ENCODE data around the gene CCND1. TPM values are rescaled to one million over a fixed set of nuclear protein-coding genes. Genes with fewer than 3 reads are reported as not detected.

CCND1 gene
- total RNA-seq, result 69.6 and 80.2 TPM in 2 replicates
- polyA plus RNA-seq, result 81.9 and 82.9 TPM in 2 replicates

GRCh38 chr11:69640995-69641581 lies at the start of gene CCND1:
Gene CCND1 (plus strand): TSS chr11:69641156. CDS start chr11:69641314, 158 bp downstream.
- H3K36me3 ChIP-seq (replicated peaks; ENCODE audit: insufficient read depth, low read depth), result no peaks in the 10 kb centered on the region
- H3K79me2 ChIP-seq, result peaks cover 39% of the 10 kb centered on the region
- H3K9me2 ChIP-seq (replicated peaks; ENCODE audit: insufficient read depth), result no peaks in the 10 kb centered on the region
- WGBS (ENCODE audit: low lambda C conversion rate, missing lambda C conversion rate), result under 1% methylated on average over 44 of the region's 49 CpGs
- H3K4me1 ChIP-seq (ENCODE audit: insufficient read depth), result peaks cover 59% of the 10 kb centered on the region
- H3K4me2 ChIP-seq, result peak within 1 kb of the TSS; percentile 92
- TF ChIP-seq EZH2phosphoT487 (IDR thresholded peaks at IDR 0.05; ENCODE audit: low read depth, severe bottlenecking, unreplicated experiment) (no peak), CTCF (IDR thresholded peaks at IDR 0.05; ENCODE audit: poor library complexity) (peak; percentile 28)
- peak within 1 kb of the TSS; percentile 81 for H2AFZ ChIP-seq
- H4K20me1 ChIP-seq (ENCODE audit: insufficient read depth, poor library complexity, severe bottlenecking), result peaks cover 15% of the 10 kb centered on the region
- H3K4me3 ChIP-seq, result peak within 1 kb of the TSS; percentile 85
- peak; percentile 92 for DNase-seq (ENCODE audit: low spot score)
- H3K27ac ChIP-seq, result peak within 1 kb of the TSS; percentile 94
- no peaks in the 10 kb centered on the region for H3K9me3 ChIP-seq (ENCODE audit: low read depth)
- H3K27me3 ChIP-seq, result peaks cover 12% of the 10 kb centered on the region

GRCh38 chr11:69592986-69593650 lies 47.8 kb upstream of the CCND1 start:
- Histone ChIP-seq H2AFZ (no peak overlapping the region), H3K4me2 (no peak overlapping the region), H3K79me2 (no peaks in the 10 kb centered on the region), H3K27me3 (no peaks in the 10 kb centered on the region), H3K36me3 (replicated peaks; ENCODE audit: insufficient read depth, low read depth) (no peaks in the 10 kb centered on the region), H3K4me1 (ENCODE audit: insufficient read depth) (no peaks in the 10 kb centered on the region), H3K4me3 (no peak overlapping the region), H3K9me3 (ENCODE audit: low read depth) (no peaks in the 10 kb centered on the region), H3K9me2 (replicated peaks; ENCODE audit: insufficient read depth) (no peaks in the 10 kb centered on the region), H4K20me1 (ENCODE audit: insufficient read depth, poor library complexity, severe bottlenecking) (no peaks in the 10 kb centered on the region), H3K27ac (no peak overlapping the region)
- no peak for DNase-seq (ENCODE audit: low spot score)
- 91% methylated on average over 31 of the region's 31 CpGs for WGBS (ENCODE audit: low lambda C conversion rate, missing lambda C conversion rate)
- TF ChIP-seq EZH2 (IDR thresholded peaks at IDR 0.05; ENCODE audit: borderline replicate concordance) (no peak), CTCF (IDR thresholded peaks at IDR 0.05; ENCODE audit: poor library complexity) (no peak), EZH2phosphoT487 (IDR thresholded peaks at IDR 0.05; ENCODE audit: low read depth, severe bottlenecking, unreplicated experiment) (no peak)

- Histone ChIP-seq H3K27me3 (no peaks in the 10 kb centered on the region), H3K36me3 (replicated peaks; ENCODE audit: insufficient read depth, low read depth) (no peaks in the 10 kb centered on the region), H3K4me1 (ENCODE audit: insufficient read depth) (no peaks in the 10 kb centered on the region), H3K4me2 (no peak overlapping the region), H3K4me3 (no peak overlapping the region), H3K9me2 (replicated peaks; ENCODE audit: insufficient read depth) (no peaks in the 10 kb centered on the region), H3K9me3 (ENCODE audit: low read depth) (no peaks in the 10 kb centered on the region), H2AFZ (no peak overlapping the region), H3K27ac (no peak overlapping the region), H4K20me1 (ENCODE audit: insufficient read depth, poor library complexity, severe bottlenecking) (no peaks in the 10 kb centered on the region), H3K79me2 (no peaks in the 10 kb centered on the region)
- 97% methylated on average over 6 of the region's 6 CpGs for WGBS (ENCODE audit: low lambda C conversion rate, missing lambda C conversion rate)
- TF ChIP-seq CTCF (IDR thresholded peaks at IDR 0.05; ENCODE audit: poor library complexity), result no peak
- TF ChIP-seq EZH2phosphoT487 (IDR thresholded peaks at IDR 0.05; ENCODE audit: low read depth, severe bottlenecking, unreplicated experiment), result no peak
- TF ChIP-seq EZH2 (IDR thresholded peaks at IDR 0.05; ENCODE audit: borderline replicate concordance), result no peak
- DNase-seq (ENCODE audit: low spot score), result no peak
These were observed 47.1 kb upstream of the CCND1 start for GRCh38 chr11:69593851-69594250.

Measured in hepatocyte (in vitro differentiated cells).